ENCODE data around the gene PNLIP.

DNA sequence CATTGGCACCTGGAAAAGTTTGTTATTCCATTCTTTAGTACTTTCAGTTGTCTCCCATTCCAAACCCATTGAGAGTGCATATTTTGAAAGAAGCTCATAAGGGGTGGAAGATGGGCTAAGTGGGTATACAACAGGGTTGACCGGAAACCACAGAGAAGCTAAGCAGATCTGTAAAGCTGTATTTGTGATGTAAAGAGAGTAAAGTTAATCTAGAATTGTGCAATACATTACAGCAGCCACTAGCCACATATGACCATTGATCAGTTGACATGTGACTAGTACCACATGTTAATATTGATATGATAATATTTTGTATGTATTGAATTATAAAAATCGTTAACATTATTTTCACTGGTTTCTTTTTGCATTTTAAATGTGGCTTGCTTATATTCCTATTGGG, 4.9 kb upstream of the PNLIP start:
- no peak for TF ChIP-seq CTCF (IDR thresholded peaks at IDR 0.05)
- no peak for TF ChIP-seq POLR2A (IDR thresholded peaks at IDR 0.05)

Measured in adrenal gland (tissue), 5 donors.